Right lobe of liver (tissue), 4 donors: Measurements from ENCODE around the gene TMEM79.

Experiments
- CTCF ChIP-seq, 4 donors: fragments of 200-600 bp in 3 of 4; fragments of 450-650 bp in 1 of 4; IDR thresholded peaks; one replicate each; pipeline versions ENCODE4 v1.5.1 to v1.8.0; 2016 to 2022; ENCODE audit warnings: antibody characterized with exemption in 4 of 4, mild to moderate bottlenecking in 2 of 4
- POLR2A ChIP-seq: fragments of 450-650 bp; IDR thresholded peaks from one replicate; pipeline ENCODE4 v1.6.1; 2017; ENCODE audit warnings: antibody characterized with exemption, mild to moderate bottlenecking
- donor health status: DM: no; HTN: no; CAD: no.
- donor health status: DM: no; HTN: no; CAD: no.
- donor health status: DM: no; HTN: yes; CAD: no.

- TF ChIP-seq CTCF (IDR thresholded peaks at IDR 0.05) = no peak
- TF ChIP-seq POLR2A = no peak
Observed at GRCh38 chr1:156281693-156282478, 2.2 kb upstream of the TMEM79 start.
